ENCODE measurements around the gene ANKS3. TPM values are rescaled to one million over a fixed set of nuclear protein-coding genes. Genes with fewer than 3 reads are reported as not detected.

Gene ANKS3
- total and polyA plus RNA-seq, 2 donors (not counting 3 experiments of a cell fraction or from before 2014, with no cell fraction given), result 13.9 to 24.0 TPM

GRCh38 chr16:4689864-4690704 lies 44.0 kb downstream of the ANKS3 start:
- Histone ChIP-seq H3K36me3 (ENCODE audit: control insufficient read depth in 2 of 2, extremely low read depth in 1 of 2, insufficient read depth in 2 of 2, low read length in 2 of 2) (peaks cover 0 to 29% of the 10 kb centered on the region in 2 experiments), H3K4me1 (ENCODE audit: control insufficient read depth, extremely low read depth, insufficient read depth, low read length) (peaks cover 4% of the 10 kb centered on the region), H3K9ac (replicated peaks; ENCODE audit: extremely low read depth, insufficient read depth, low read length) (no peak overlapping the region), H3K9me3 (replicated peaks; ENCODE audit: control insufficient read depth, insufficient read depth, low read length) (no peaks in the 10 kb centered on the region), H2AFZ (ENCODE audit: low read depth, low read length) (no peak overlapping the region), H4K20me1 (replicated peaks; ENCODE audit: control insufficient read depth, extremely low read depth, insufficient read depth, low read length) (no peaks in the 10 kb centered on the region), H3K4me2 (ENCODE audit: insufficient read depth, low read length) (no peak overlapping the region), H3K27me3 (ENCODE audit: control insufficient read depth in 2 of 2, insufficient read depth in 2 of 2, low read length in 2 of 2) (no peaks in the 10 kb centered on the region), H3K9me1 (replicated peaks; ENCODE audit: control insufficient read depth, extremely low read depth, insufficient read depth, low read length) (no peaks in the 10 kb centered on the region), H3K27ac (ENCODE audit: insufficient read depth, low read depth, low read length) (no peak overlapping the region), H3K79me2 (ENCODE audit: control insufficient read depth, insufficient read depth, low read length) (no peaks in the 10 kb centered on the region), H3K4me3 (replicated peaks in 1 of 3; ENCODE audit: insufficient read depth in 1 of 3, low read depth in 1 of 3, low read length in 3 of 3) (no peak overlapping the region)
- TF ChIP-seq MAX (IDR thresholded peaks at IDR 0.05; ENCODE audit: insufficient read depth, insufficient read length), result no peak
- TF ChIP-seq POLR2AphosphoS5 (IDR thresholded peaks at IDR 0.05; ENCODE audit: insufficient read depth, low read depth, low read length), result no peak
- TF ChIP-seq, protein P1, sequence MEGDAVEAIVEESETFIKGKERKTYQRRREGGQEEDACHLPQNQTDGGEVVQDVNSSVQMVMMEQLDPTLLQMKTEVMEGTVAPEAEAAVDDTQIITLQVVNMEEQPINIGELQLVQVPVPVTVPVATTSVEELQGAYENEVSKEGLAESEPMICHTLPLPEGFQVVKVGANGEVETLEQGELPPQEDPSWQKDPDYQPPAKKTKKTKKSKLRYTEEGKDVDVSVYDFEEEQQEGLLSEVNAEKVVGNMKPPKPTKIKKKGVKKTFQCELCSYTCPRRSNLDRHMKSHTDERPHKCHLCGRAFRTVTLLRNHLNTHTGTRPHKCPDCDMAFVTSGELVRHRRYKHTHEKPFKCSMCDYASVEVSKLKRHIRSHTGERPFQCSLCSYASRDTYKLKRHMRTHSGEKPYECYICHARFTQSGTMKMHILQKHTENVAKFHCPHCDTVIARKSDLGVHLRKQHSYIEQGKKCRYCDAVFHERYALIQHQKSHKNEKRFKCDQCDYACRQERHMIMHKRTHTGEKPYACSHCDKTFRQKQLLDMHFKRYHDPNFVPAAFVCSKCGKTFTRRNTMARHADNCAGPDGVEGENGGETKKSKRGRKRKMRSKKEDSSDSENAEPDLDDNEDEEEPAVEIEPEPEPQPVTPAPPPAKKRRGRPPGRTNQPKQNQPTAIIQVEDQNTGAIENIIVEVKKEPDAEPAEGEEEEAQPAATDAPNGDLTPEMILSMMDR (IDR thresholded peaks at IDR 0.05; ENCODE audit: extremely low read depth in 1 of 2, insufficient read depth in 1 of 2, low read depth in 1 of 2, low read length in 2 of 2), result no peak
- no peak for TF ChIP-seq JUN (IDR thresholded peaks at IDR 0.05; ENCODE audit: borderline replicate concordance, insufficient read depth, insufficient read length, low read depth)
- TF ChIP-seq FOS (IDR thresholded peaks at IDR 0.05; ENCODE audit: borderline replicate concordance, insufficient read depth, low read length), result no peak
- TF ChIP-seq GATA2 (IDR thresholded peaks at IDR 0.05; ENCODE audit: insufficient read depth, insufficient read length, low read depth, low read length), result no peak
- TF ChIP-seq EZH2 (IDR thresholded peaks at IDR 0.05; ENCODE audit: borderline replicate concordance, low read depth, low read length, severe bottlenecking), result no peak
- no peak for TF ChIP-seq POLR2A (IDR thresholded peaks at IDR 0.05; ENCODE audit: low read depth, low read length)
- no peak for TF ChIP-seq MYC (IDR thresholded peaks at IDR 0.05; ENCODE audit: low read depth, low read length)
- ChIA-PET POLR2A (interaction anchor here (0.6 kb wide), 1 partner anchor 397 kb away, joined by 6 read pairs; no protein-coding TSS in a partner anchor), CTCF (no interaction called here)
- dilution Hi-C loops (cut with MboI; ENCODE audit: extremely low pct_ligation_motif_present, low sequenced_read_pairs), result no loop called here
- no peak for FAIRE-seq
- intact Hi-C loops (cut with micrococcal nuclease), result no loop called here
- TSS peak; percentile 43 for BruUV-seq (replicated peaks)
- DNase-seq (ENCODE audit: low read depth, low spot score), result no peak
